GM12865 (cell line): ENCODE measurements around the gene HOXC4.

Experiments
- DNase-seq: peaks from one replicate; pipeline ENCODE4 v3.0.0; 2010; ENCODE audit warnings: low read depth
- H3K4me3 ChIP-seq: 2 replicates; pipeline ENCODE4 v1.5.1; 2011; ENCODE audit warnings: mild to moderate bottlenecking, low read depth, low read length, control low read depth
- TF ChIP-seq, protein P1 (sequence below): IDR thresholded peaks from 2 replicates; pipeline ENCODE4 v1.5.1; 2011; ENCODE audit warnings: low read length, control low read depth, low read depth, inconsistent platforms; ENCODE audit not compliant: insufficient read depth; ENCODE audit errors: missing control alignments

Gene HOXC4

DNA sequence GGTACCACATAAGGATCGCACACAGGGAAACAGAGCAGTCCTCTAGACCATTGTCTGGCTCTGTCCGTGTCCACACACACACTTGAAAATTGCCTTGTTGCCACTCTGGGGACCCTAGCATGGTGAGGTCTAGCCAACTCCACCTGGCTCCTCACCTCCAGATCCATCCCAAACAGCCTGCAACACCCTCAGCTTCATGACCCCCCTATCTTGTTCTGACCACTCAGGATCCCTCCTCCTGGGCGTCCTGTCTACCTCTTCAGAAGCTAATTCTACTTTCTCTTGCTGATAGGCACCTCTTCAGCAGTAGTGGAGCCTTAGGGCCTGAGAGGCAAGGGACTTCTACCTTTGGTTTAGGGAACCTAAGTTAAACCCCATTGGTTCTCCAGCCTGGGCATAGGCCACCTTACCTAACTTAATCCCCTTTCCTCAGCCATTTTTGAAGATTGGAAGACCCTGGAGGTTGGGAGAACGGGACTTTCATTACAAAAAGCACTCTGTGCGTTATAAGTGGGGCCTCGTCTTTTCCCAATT, 21.5 kb upstream of the HOXC4 start:
- TF ChIP-seq, protein P1, sequence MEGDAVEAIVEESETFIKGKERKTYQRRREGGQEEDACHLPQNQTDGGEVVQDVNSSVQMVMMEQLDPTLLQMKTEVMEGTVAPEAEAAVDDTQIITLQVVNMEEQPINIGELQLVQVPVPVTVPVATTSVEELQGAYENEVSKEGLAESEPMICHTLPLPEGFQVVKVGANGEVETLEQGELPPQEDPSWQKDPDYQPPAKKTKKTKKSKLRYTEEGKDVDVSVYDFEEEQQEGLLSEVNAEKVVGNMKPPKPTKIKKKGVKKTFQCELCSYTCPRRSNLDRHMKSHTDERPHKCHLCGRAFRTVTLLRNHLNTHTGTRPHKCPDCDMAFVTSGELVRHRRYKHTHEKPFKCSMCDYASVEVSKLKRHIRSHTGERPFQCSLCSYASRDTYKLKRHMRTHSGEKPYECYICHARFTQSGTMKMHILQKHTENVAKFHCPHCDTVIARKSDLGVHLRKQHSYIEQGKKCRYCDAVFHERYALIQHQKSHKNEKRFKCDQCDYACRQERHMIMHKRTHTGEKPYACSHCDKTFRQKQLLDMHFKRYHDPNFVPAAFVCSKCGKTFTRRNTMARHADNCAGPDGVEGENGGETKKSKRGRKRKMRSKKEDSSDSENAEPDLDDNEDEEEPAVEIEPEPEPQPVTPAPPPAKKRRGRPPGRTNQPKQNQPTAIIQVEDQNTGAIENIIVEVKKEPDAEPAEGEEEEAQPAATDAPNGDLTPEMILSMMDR: no peak
- DNase-seq: no peak

DNA sequence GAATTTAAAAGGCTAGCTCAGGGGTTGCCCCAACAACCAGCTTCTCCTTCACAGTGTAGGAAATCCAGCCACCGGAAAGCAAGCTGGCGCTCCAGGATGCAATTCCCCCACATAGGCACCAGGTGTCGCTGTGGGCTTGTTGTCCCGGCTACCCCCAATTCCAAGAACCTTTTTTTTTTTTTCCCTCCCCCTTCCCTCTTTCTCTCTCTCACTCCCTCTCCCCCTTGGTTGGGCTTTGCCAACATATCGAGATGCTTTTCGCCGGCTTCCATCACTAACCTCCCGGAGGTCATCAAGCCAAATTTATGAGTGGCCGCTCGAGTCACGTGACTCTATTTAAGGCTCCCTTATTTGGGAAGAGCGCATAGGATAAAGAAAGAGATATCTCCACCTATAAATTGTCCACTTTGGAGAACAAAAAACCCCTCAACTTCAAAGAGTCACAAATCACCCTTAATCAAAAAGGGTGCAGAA, 21.0 kb upstream of the HOXC4 start, which contains the start of gene HOXC5:
Gene HOXC5 (plus strand): TSS at position 424 of the 474 bp plus-strand sequence. CDS start 73 bp downstream, outside the sequence.
- H3K4me3 ChIP-seq: no peak within 1 kb of the TSS
- TF ChIP-seq, protein P1: peak; percentile 96

More for the DNA sequence above, 21.5 kb upstream of the HOXC4 start:
- no peak overlapping the region for H3K4me3 ChIP-seq

DNA sequence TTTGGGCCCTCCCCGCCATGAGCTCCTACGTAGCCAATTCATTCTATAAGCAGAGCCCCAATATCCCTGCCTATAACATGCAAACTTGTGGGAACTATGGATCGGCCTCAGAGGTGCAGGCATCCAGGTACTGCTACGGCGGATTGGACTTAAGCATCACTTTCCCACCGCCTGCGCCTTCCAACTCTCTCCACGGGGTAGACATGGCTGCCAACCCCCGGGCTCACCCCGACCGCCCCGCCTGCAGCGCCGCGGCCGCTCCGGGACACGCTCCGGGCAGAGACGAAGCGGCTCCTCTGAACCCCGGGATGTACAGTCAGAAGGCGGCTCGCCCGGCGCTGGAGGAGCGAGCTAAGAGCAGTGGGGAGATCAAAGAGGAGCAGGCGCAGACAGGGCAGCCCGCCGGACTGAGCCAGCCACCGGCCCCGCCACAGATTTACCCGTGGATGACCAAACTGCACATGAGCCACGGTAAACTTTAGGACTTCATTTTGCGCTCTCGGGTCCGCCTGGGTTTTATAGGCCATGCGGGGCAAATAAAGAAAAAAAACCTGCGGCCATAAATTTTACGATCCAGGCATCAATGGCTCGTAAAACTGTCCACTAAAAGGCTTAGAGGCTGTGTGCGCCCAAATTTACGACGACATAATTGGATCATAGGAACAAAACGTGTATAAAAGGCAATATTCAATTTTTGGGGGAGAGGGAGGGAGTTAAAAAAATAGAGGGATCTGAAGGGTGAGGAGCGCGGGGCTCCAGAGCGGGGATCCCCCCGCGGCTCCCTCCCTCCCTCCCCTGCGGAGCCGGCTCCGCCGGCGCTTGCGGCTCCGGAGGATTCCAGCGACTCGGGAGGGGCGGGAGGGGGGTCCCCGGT, 20.3 kb upstream of the HOXC4 start:
- TF ChIP-seq, protein P1: no peak
- no peak overlapping the region for H3K4me3 ChIP-seq
- no peak for DNase-seq

More for the DNA sequence above, 21.0 kb upstream of the HOXC4 start, which contains the start of gene HOXC5:
- peak; percentile 73 for DNase-seq

DNA sequence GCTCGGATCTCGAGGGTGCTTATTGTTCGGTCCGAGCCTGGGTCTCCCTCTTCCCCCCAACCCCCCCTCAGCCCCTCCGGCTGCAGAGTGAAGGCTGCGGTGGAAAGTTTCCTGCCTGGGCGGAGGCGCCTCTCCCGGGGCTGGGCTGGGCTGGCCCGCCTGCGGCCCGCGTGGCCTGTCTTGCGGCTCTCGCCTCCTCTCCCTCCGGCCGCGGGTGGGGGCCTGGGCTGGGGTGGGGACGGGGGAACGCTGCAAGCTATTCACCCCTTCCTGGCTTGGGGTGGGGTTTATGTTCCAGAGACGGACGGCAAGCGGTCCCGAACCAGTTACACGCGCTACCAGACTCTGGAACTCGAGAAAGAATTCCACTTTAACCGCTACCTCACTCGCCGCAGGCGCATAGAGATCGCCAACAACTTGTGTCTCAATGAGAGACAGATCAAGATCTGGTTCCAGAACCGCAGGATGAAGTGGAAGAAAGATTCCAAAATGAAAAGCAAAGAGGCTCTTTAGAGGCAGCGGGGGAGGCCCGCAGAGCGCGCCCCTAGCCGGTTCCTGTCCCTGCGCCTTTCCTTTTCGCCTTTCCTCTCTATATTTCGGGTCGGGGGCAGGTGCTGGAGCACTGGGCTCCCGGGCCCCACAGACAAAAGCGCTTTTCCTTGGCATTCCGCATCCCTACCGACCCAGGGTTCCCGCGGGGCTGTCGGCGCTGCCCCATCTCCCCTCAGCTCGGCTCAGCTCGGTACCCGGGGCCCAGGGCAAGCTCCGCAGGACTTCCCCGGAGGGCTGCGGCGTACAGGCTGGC, 19.5 kb upstream of the HOXC4 start:
- H3K4me3 ChIP-seq: no peak overlapping the region
- no peak for DNase-seq
- TF ChIP-seq, protein P1: no peak

DNA sequence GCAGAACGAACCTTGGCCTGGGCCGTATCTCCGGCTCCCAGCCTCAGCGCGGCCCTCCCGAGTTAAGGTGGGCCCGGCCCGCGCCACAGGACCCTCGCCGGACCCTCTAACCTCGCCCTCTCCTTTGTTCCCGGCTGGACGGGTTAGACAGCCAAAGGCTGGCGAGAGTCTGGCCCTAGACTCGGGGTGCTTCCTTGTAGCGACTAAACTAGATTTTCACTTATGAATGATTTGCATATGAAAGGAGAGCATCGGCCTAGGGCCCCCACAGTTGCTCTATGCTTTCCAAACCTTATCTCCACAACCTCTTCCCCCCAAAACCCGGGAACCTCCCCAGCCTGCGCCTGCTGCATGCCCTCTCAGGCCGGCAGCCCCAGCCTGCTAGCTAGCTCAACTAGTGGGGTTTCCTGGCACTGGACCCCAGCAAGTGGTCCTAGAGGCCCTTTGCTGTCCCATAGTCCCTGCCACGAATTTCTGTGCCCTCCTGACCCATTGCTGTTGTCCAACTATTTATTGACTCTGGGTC, 18.8 kb upstream of the HOXC4 start:
- H3K4me3 ChIP-seq: no peak overlapping the region
- TF ChIP-seq, protein P1: no peak
- no peak for DNase-seq

DNA sequence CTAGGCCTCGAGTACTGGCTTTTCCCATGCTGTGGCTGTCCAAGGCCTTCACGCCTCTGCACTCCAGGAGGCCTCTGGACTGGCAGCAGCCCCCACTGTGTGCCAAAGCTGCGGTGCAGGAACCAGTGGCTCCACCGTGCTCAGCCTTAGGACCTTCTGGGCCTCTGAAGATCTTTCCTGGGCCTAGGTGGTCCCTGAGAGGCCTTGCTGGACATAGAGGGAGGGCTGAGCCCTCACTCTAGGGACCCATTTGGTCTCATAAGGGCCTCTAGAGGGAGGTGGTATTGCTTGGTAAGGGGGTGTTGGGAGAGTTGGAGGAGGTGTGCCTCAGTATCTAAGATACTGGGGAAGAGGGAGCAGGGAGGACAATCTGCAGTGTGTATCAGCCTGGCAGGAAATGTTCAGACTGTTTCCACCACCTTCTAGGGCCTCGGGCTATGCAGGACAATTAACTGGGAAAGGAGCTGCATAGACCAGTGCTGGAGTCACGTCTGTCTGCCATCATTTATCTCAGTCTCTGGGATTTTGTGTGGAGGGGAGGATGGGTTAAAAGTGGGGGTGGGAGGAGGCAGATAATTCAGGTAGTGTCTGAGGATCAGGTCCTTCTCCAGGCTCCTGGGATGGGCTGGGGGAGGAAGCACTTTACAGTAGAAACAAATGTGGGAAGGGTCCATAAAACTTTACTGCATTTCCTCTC, 17.9 kb upstream of the HOXC4 start:
- no peak for DNase-seq
- H3K4me3 ChIP-seq: no peak overlapping the region
- TF ChIP-seq, protein P1: no peak
